GM19324 (cell line): ENCODE data around the gene NOX4.
"Not testable (repeated sequence)": the region's sequence is repeated elsewhere in the genome, so short reads cannot be mapped to it uniquely, and the experiment has no call there.

Experiments
- ATAC-seq: cut with Tn5 transposase; IDR thresholded peaks from one replicate; pipeline ENCODE4 v1.9.1; 2021; ENCODE audit warnings: mild to moderate bottlenecking, moderate library complexity; ENCODE audit not compliant: unreplicated experiment, low FRiP score

Gene NOX4

GRCh38 chr11:89321401-89321800 is 169.8 kb downstream of the NOX4 start:
- ATAC-seq: no peak

GRCh38 chr11:89310607-89311006 is 180.6 kb downstream of the NOX4 start:
- ATAC-seq: not testable (repeated sequence)

DNA sequence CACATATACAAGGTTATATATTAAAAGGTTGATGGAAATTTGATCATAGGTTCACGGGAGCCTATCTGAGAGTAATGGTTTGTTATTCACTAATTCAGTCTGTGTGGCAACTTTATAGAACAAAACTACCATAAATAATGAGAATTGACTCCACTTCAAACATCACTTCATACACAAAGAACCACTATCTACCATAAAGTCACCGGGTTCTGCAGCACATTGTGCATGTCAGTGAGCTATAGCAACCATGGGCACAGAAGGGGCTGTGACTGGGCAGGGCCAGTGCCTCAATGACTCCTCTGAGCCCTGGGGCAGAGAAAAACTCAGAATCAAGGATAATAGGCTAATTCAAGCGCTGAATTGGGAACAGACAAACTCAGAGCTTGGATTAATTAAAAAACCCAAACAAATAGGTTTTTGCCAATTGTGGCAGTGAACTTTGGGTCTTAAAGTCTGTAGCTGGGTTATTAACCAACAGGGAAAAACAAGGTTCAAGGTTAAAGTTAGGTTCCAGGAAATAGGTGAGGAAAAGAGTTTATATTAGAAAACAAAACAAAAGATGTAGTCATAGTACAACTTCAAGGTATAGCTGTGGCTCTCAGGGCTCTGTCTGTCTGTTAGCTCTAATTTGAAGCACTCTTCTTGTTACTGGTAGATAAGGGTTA is 181.7 kb downstream of the NOX4 start:
- not testable (repeated sequence) for ATAC-seq

GRCh38 chr11:89308272-89308671 is 182.9 kb downstream of the NOX4 start:
- ATAC-seq: not testable (repeated sequence)

DNA sequence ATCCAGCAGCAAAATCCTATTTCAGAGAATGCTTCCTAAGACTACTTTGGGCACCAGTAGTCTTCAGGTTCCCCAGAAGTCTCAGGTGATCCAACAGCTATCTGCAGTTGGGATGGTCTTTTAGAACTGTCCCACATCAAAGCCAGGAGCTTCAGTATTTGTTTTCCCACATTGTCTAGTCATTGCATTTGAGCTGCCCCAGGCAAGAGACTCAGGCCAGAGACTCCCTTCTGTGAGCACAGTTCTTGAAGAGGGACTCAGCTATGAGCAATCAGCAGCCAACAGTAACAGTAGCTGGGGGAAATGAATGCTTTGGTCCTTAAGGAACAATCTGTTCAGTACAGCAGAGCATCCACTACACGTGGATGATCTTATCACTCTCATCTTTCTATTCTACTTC is 188.1 kb downstream of the NOX4 start:
- ATAC-seq: not testable (repeated sequence)

GRCh38 chr11:89295023-89295422 is 196.2 kb downstream of the NOX4 start:
- not testable (repeated sequence) for ATAC-seq

DNA sequence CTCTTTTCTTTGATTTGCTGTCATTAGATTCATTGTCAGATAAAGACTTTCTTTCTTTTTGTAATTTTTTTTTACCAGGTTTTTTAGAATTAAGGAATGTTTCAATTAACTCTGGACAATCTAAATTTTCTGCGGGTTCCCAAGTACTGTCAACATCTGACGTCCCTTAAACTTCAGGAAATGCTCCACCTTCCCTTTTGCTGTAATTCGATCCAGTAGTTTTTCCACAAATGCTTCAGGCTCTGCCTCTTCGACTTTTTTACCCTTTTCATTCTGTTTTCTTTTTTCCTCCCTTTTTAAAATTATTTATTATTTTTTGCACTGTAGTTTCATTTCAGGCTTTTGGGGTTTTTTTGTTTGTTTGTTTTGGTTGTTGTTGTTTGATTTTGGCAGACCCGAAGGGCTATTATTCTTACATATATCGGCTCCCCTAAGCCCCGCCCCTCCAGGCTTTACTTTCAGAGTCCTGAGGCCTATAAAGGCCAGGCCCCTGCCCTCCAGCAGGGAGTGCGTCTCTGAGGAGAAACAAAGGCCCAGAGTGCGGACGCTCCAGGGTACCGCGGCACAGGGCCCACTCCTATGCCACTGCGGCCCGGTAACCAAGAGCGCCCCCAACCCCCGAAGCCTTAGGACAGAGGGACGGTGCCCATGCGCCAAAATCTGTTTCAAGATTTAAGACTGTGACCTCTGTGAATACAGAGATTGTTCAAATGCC is 197.1 kb downstream of the NOX4 start:
- ATAC-seq: no peak

- not testable (repeated sequence) for ATAC-seq
These were observed 203.2 kb downstream of the NOX4 start for GRCh38 chr11:89288004-89288403.

DNA sequence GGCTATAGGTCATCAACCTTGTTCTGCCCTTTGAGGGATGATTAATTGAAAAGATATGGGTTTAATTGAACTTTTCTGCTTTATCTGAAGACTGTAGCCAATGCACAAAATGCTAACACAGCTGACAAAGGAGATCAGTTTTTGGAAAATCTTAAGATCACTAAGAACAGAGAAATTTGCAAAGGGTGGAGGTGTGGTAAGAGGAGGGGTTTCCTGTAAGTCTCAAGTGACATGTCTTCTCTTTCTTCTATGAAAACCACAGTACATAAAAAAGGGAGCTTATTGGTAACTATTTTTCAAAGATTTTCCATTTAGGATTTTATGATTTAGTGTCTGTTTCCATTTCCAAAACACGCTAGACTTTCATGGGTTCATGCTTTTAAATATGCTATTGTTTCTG is 204.6 kb downstream of the NOX4 start:
- ATAC-seq: not testable (repeated sequence)

GRCh38 chr11:89281032-89281677 is 210.0 kb downstream of the NOX4 start:
- not testable (repeated sequence) for ATAC-seq

DNA sequence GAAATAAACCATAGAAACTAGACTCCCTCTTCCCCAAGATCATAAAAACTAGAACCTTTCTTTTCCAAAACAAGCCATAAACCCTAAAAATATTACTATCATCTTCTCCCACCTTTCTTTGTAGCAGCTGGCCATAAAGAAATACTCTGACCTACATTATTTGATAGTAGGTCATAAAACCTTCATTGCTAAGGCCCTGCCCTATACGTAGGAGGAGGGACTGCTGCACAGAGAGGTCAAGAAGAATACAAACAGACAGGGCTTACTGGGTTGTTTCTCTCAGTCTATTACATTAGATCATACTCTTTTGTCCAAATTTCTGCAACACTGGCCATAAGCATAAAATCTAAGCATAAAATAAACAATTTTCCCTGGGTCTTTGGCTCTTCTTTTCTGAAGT is 212.0 kb downstream of the NOX4 start:
- ATAC-seq: no peak

DNA sequence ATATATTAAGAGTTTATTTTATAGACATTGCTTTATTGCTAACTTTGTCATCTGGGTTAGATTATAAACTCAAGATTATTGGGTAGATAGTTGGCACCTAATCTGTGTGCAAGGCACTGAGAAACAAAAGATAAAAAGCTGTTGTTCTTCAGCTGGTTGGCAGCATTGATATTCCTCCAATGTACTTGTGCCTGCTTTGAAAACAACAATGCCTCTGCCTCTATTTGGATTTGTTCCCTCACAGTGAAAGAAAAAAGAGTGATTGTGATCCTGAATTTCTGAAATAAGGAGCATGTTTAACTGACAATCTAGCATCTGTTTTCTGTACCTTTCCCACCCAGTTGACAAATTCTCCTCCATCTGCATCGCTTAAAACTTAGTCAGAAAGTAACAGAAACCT is 215.2 kb downstream of the NOX4 start:
- no peak for ATAC-seq
